SK-N-SH treated with all-trans-retinoic acid at 6 μM for 48 hours (cell line): ENCODE data around the gene GRM4.

Source experiments
- ARNTL ChIP-seq: fragments of 450-650 bp; formaldehyde crosslinking; IDR thresholded peaks from 2 replicates; pipeline ENCODE4 v1.5.0; 2020; ENCODE audit warnings: low read depth, mild to moderate bottlenecking, moderate library complexity, borderline replicate concordance
- GLIS3 ChIP-seq: fragments of 250-450 bp; sonication (Bioruptor Pico); IDR thresholded peaks from 2 replicates; pipeline ENCODE4 v1.5.0; 2020; ENCODE audit warnings: mild to moderate bottlenecking, moderate library complexity
- PPARA ChIP-seq: fragments of 250-450 bp; sonication (Bioruptor Pico); IDR thresholded peaks from 2 replicates; pipeline ENCODE4 v1.5.0; 2020; ENCODE audit warnings: mild to moderate bottlenecking, borderline replicate concordance
- SNAI2 ChIP-seq: fragments of 250-450 bp; sonication (Bioruptor Pico); IDR thresholded peaks from 2 replicates; pipeline ENCODE4 v1.5.0; 2020; ENCODE audit warnings: mild to moderate bottlenecking, moderate library complexity
- ZC3H10 ChIP-seq: fragments of 250-450 bp; sonication (Bioruptor Pico); IDR thresholded peaks from 2 replicates; pipeline ENCODE4 v1.5.1; 2021; ENCODE audit warnings: mild to moderate bottlenecking, moderate library complexity
- ZFP3 ChIP-seq: fragments of 250-450 bp; sonication (Bioruptor Pico); IDR thresholded peaks from 2 replicates; pipeline ENCODE4 v1.5.0; 2020; ENCODE audit warnings: mild to moderate bottlenecking, moderate library complexity
- ZFP30 ChIP-seq: fragments of 450-650 bp; formaldehyde crosslinking; IDR thresholded peaks from 2 replicates; pipeline ENCODE4 v1.5.0; 2022; ENCODE audit warnings: mild to moderate bottlenecking, moderate library complexity
- ZNF565 ChIP-seq: fragments of 450-650 bp; formaldehyde crosslinking; conservative IDR thresholded peaks from 2 replicates; pipeline ENCODE4 v1.5.0; 2020; ENCODE audit warnings: low read depth, mild to moderate bottlenecking, moderate library complexity
- ZNF70 ChIP-seq: fragments of 450-650 bp; formaldehyde crosslinking; IDR thresholded peaks from 2 replicates; pipeline ENCODE4 v1.5.0; 2020; ENCODE audit warnings: mild to moderate bottlenecking, moderate library complexity
- ZNF8 ChIP-seq: fragments of 450-650 bp; formaldehyde crosslinking; IDR thresholded peaks from 2 replicates; pipeline ENCODE4 v1.5.0; 2020; ENCODE audit warnings: mild to moderate bottlenecking, moderate library complexity
- TF ChIP-seq, protein P1 (sequence below): fragments of 250-450 bp; sonication (Bioruptor Pico); IDR thresholded peaks from 2 replicates; pipeline ENCODE4 v1.5.1; 2021; ENCODE audit warnings: mild to moderate bottlenecking, moderate library complexity
- TF ChIP-seq, protein P2 (sequence below): fragments of 250-450 bp; sonication (Bioruptor Pico); IDR thresholded peaks from 2 replicates; pipeline ENCODE4 v1.8.0; 2020; ENCODE audit warnings: mild to moderate bottlenecking, moderate library complexity, borderline replicate concordance

DNA sequence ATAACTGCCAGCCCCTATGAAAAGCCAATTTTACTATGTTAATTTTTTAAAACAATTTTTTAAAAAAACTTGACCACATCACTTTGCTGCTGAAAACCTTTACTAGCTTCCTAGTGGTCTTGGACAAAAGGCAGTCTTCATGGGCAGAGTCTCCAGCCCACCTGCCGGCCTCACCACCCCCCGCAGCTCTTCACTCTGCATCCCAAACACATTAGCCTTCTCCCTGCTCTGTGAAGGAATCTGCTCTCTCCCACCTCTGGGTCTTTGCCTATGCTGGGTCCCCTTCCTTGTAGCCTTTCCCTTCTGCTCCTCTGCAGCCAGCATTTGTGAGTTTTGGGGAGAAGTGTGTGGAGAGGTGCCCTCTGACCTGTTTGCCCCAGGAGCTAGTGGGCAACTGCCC is 171.4 kb downstream of the GRM4 start:
- TF ChIP-seq, protein P1, sequence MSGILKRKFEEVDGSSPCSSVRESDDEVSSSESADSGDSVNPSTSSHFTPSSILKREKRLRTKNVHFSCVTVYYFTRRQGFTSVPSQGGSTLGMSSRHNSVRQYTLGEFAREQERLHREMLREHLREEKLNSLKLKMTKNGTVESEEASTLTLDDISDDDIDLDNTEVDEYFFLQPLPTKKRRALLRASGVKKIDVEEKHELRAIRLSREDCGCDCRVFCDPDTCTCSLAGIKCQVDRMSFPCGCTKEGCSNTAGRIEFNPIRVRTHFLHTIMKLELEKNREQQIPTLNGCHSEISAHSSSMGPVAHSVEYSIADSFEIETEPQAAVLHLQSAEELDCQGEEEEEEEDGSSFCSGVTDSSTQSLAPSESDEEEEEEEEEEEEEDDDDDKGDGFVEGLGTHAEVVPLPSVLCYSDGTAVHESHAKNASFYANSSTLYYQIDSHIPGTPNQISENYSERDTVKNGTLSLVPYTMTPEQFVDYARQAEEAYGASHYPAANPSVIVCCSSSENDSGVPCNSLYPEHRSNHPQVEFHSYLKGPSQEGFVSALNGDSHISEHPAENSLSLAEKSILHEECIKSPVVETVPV: no peak
- TF ChIP-seq ARNTL (no peak), ZNF70 (CRISPR knock-in tag) (no peak), ZNF565 (no peak), ZFP3 (CRISPR knock-in tag) (no peak), ZFP30 (CRISPR knock-in tag) (no peak), SNAI2 (CRISPR knock-in tag) (no peak), ZNF8 (no peak), GLIS3 (no peak), ZC3H10 (no peak), PPARA (CRISPR knock-in tag) (no peak)
- TF ChIP-seq, protein P2, sequence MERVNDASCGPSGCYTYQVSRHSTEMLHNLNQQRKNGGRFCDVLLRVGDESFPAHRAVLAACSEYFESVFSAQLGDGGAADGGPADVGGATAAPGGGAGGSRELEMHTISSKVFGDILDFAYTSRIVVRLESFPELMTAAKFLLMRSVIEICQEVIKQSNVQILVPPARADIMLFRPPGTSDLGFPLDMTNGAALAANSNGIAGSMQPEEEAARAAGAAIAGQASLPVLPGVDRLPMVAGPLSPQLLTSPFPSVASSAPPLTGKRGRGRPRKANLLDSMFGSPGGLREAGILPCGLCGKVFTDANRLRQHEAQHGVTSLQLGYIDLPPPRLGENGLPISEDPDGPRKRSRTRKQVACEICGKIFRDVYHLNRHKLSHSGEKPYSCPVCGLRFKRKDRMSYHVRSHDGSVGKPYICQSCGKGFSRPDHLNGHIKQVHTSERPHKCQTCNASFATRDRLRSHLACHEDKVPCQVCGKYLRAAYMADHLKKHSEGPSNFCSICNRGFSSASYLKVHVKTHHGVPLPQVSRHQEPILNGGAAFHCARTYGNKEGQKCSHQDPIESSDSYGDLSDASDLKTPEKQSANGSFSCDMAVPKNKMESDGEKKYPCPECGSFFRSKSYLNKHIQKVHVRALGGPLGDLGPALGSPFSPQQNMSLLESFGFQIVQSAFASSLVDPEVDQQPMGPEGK: no peak
